Hepatocyte (in vitro differentiated cells): ENCODE data around the gene ZNF383. TPM values are rescaled to one million over a fixed set of nuclear protein-coding genes. Genes with fewer than 3 reads are reported as not detected.
"Not testable (repeated sequence)": the region's sequence is repeated elsewhere in the genome, so short reads cannot be mapped to it uniquely, and the experiment has no call there.

Experiments used
- DNase-seq: peaks from one replicate; pipeline ENCODE4 v3.0.0-alpha.2; 2016; ENCODE audit warnings: low spot score
- H2AFZ ChIP-seq: fragments of 200-600 bp; sonication (generic); 2 replicates; pipeline ENCODE4 v1.6.0; 2016; ENCODE audit warnings: antibody characterized with exemption, mild to moderate bottlenecking
- H3K27ac ChIP-seq: fragments of 200-600 bp; sonication (generic); 2 replicates; pipeline ENCODE4 v1.5.1; 2016; ENCODE audit warnings: mild to moderate bottlenecking
- H3K27me3 ChIP-seq: fragments of 200-600 bp; sonication (generic); 2 replicates; pipeline ENCODE4 v1.6.1; 2016
- H3K36me3 ChIP-seq: fragments of 200-600 bp; sonication (generic); replicated peaks from 2 replicates; pipeline ENCODE4 v1.5.1; 2016; ENCODE audit warnings: low read depth; ENCODE audit not compliant: insufficient read depth
- H3K4me1 ChIP-seq: fragments of 200-600 bp; sonication (generic); 2 replicates; pipeline ENCODE4 v1.5.1; 2016; ENCODE audit warnings: mild to moderate bottlenecking, moderate library complexity; ENCODE audit not compliant: insufficient read depth
- H3K4me2 ChIP-seq: fragments of 200-600 bp; sonication (generic); 2 replicates; pipeline ENCODE4 v1.6.0; 2016
- H3K4me3 ChIP-seq: fragments of 200-600 bp; sonication (generic); 2 replicates; pipeline ENCODE4 v1.5.1; 2016; ENCODE audit warnings: mild to moderate bottlenecking
- H3K79me2 ChIP-seq: fragments of 200-600 bp; sonication (generic); 2 replicates; pipeline ENCODE4 v1.6.0; 2017; ENCODE audit warnings: mild to moderate bottlenecking
- H3K9me2 ChIP-seq: fragments of 200-600 bp; sonication (generic); replicated peaks from 2 replicates; pipeline ENCODE4 v1.6.0; 2017; ENCODE audit warnings: mild to moderate bottlenecking; ENCODE audit not compliant: insufficient read depth
- H3K9me3 ChIP-seq: fragments of 200-600 bp; sonication (generic); 2 replicates; pipeline ENCODE4 v1.5.1; 2016; ENCODE audit warnings: low read depth, mild to moderate bottlenecking
- H4K20me1 ChIP-seq: fragments of 200-600 bp; sonication (generic); 2 replicates; pipeline ENCODE4 v1.6.0; 2016; ENCODE audit warnings: mild to moderate bottlenecking; ENCODE audit not compliant: insufficient read depth, poor library complexity, severe bottlenecking
- EZH2 ChIP-seq: fragments of 200-600 bp; sonication (generic); IDR thresholded peaks from 2 replicates; pipeline ENCODE4 v1.6.1; 2016; ENCODE audit warnings: antibody characterized with exemption, mild to moderate bottlenecking, borderline replicate concordance
- EZH2phosphoT487 ChIP-seq: fragments of 200-600 bp; sonication (generic); IDR thresholded peaks from one replicate; pipeline ENCODE4 v1.6.1; 2018; ENCODE audit warnings: antibody characterized with exemption, mild to moderate bottlenecking, low read depth, moderate library complexity; ENCODE audit not compliant: unreplicated experiment, severe bottlenecking
- WGBS: methylation state at CpG from one replicate; pipeline ENCODE4 v1.1.6; 2016; ENCODE audit warnings: low lambda C conversion rate; ENCODE audit errors: missing lambda C conversion rate; 5-methylcytosine and 5-hydroxymethylcytosine counted together
- polyA plus RNA-seq: library from polyadenylated mRNA; unstranded; fragments of >200 nt; fragmentation: Nextera tagmentation; extraction: Ambion mirVana; gene quantifications from 2 replicates; pipeline ENCODE4 v1.2.1, GENCODE V29; 2016
- total RNA-seq: library from RNA; depleted of rRNA; stranded (reverse); fragments of >200 nt; gene quantifications from 2 replicates; pipeline ENCODE4 v1.2.3, GENCODE V29; 2014
- TF ChIP-seq, protein P1 (sequence below): fragments of 200-600 bp; sonication (generic); IDR thresholded peaks from 2 replicates; pipeline ENCODE4 v1.5.1; 2016; ENCODE audit warnings: antibody characterized with exemption, mild to moderate bottlenecking; ENCODE audit not compliant: poor library complexity

Gene ZNF383
- total RNA-seq (4.3 and 4.9 TPM in 2 replicates), polyA plus RNA-seq (3.7 and 4.8 TPM in 2 replicates)

DNA sequence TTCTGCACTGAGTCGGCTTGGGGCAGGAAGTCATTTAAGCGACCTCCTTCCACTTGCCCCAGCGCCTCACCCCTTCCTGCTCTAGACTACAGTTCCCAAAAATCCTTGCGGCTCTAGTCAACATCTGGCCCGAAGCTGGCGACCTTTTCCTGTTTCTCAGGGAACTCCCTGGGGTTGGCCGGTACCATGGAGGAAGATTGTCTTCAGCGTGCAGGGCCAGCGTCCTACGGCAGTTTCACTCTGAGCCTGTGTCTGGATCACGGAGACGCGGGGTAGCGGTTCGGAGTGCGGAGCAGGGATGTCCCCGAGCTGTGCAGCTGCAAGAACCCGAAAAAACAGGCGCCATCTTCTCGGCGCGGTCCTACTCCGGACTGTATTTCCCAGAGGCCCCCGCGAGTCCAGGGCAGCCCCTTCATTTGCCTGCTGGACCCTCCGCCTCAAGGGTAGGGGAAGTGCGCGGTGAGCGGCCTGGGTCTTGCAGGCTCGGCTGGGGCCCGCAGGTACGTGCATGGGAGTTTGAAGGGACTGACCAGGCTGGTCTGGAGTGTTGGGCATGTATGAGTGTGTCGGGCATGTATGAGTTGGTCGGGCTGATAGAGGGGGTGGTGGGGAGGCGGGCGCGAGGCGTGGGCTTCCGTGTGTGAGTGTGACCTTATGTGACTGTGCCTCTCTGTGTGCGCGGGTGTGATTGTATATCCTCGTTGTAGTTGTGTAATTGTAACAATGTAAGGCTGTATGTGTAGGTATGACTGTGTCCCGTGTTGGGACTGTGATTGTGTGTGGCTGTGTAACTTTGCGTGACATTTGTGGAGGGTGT, at the start of gene ZNF383:
Gene ZNF383, plus strand, starts transcription at position 440 of the 817 bp plus-strand sequence. CDS start 12,240 bp downstream, outside the sequence.
- peak within 1 kb of the TSS; percentile 86 for H2AFZ ChIP-seq
- peak within 1 kb of the TSS; percentile 87 for H3K4me3 ChIP-seq
- no peaks in the 10 kb centered on the region for H3K9me2 ChIP-seq
- no peaks in the 10 kb centered on the region for H3K9me3 ChIP-seq
- peak within 1 kb of the TSS; percentile 90 for H3K27ac ChIP-seq
- H3K36me3 ChIP-seq = peaks cover 4% of the 10 kb centered on the region
- no peaks in the 10 kb centered on the region for H3K27me3 ChIP-seq
- no peak for TF ChIP-seq EZH2phosphoT487
- no peak for TF ChIP-seq EZH2
- TF ChIP-seq, protein P1, sequence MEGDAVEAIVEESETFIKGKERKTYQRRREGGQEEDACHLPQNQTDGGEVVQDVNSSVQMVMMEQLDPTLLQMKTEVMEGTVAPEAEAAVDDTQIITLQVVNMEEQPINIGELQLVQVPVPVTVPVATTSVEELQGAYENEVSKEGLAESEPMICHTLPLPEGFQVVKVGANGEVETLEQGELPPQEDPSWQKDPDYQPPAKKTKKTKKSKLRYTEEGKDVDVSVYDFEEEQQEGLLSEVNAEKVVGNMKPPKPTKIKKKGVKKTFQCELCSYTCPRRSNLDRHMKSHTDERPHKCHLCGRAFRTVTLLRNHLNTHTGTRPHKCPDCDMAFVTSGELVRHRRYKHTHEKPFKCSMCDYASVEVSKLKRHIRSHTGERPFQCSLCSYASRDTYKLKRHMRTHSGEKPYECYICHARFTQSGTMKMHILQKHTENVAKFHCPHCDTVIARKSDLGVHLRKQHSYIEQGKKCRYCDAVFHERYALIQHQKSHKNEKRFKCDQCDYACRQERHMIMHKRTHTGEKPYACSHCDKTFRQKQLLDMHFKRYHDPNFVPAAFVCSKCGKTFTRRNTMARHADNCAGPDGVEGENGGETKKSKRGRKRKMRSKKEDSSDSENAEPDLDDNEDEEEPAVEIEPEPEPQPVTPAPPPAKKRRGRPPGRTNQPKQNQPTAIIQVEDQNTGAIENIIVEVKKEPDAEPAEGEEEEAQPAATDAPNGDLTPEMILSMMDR = no peak
- H3K4me2 ChIP-seq = peak within 1 kb of the TSS; percentile 88
- 1% methylated on average over 44 of the region's 44 CpGs for WGBS
- peaks cover 9% of the 10 kb centered on the region for H3K4me1 ChIP-seq
- peaks cover 35% of the 10 kb centered on the region for H3K79me2 ChIP-seq
- no peaks in the 10 kb centered on the region for H4K20me1 ChIP-seq
- DNase-seq = peak; percentile 92

DNA sequence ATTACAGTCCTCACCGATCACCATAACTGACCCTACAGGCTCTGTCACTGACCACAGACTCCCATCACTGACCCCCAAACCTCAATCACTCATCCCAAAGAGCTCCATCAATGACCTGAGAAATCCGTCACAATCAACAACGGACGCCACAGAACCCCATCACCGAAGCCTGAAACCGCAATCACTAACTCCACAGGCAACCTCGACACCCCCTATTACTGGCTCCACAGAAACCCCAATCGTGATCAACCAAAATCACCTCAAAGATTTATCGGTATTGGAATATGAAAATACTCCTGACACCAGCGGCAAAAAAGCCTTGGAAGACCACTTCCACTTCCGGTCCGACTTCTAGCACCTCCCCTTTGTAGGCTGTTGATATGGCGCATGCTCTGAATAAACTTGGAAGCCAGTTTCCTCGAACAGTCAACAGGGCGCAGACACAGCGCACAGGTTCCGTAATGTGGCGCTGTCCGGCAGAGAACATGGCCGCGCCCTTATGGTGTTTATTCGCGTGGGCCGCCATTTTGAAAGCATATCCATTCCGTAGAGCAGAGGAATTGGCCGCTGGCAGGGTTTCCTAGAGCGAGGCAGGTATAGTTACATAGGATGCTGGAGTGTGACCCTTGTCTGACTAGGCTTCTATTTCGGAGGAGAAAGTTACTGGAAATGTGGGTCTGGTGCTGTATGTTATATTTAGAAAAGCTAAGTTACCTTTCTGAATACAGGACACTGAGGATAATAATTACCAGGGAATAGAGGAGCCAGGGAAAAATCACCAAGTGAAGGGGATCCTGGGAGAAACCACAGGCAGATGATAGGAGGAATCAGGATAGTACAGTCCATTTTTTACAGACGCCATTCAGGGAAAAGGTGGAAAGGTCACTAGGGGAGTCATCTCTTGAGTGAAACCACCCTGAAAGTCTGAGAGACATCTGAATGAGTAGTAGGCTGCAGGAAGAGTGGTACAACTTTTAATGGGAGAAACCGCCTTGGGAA, 45.3 kb upstream of the ZNF383 start, which contains the start of gene ZNF585A:
Gene ZNF585A, minus strand, starts transcription at position 328 of the 999 bp plus-strand sequence. CDS start 2,785 bp downstream, outside the sequence.
- H3K9me3 ChIP-seq = peaks cover 17% of the 10 kb centered on the region
- peaks cover 5% of the 10 kb centered on the region for H3K79me2 ChIP-seq
- H3K4me2 ChIP-seq = peak within 1 kb of the TSS; percentile 70
- peaks cover 11% of the 10 kb centered on the region for H3K36me3 ChIP-seq
- WGBS = 9% methylated on average over 30 of the region's 30 CpGs
- H3K27me3 ChIP-seq = no peaks in the 10 kb centered on the region
- H3K27ac ChIP-seq = peak within 1 kb of the TSS; percentile 32
- no peaks in the 10 kb centered on the region for H3K9me2 ChIP-seq
- peak; percentile 95 for DNase-seq
- peak within 1 kb of the TSS; percentile 73 for H2AFZ ChIP-seq
- H3K4me3 ChIP-seq = peak within 1 kb of the TSS; percentile 71
- no peak for TF ChIP-seq EZH2
- no peak for TF ChIP-seq EZH2phosphoT487
- TF ChIP-seq, protein P1 = no peak
- no peaks in the 10 kb centered on the region for H3K4me1 ChIP-seq
- H4K20me1 ChIP-seq = no peaks in the 10 kb centered on the region

DNA sequence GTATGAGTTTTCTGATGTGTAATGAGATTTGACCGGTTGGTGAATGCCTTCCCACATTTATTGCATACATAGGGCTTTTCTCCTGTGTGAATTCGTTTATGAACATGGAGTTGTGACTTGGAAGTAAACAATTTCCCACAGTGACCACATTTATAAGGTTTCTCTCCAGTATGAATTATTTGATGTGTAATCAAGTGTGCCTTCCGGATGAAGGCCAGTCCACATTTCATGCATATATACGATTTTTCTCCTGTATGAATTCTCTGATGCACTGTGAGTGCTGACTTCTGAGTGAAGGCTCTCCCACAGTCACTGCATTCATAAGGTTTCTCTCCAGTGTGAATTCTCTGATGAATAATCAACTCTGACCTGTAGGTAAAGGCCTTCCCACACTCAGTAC, 31.9 kb upstream of the ZNF383 start:
- not testable (repeated sequence) for H3K79me2 ChIP-seq, H3K9me2 ChIP-seq, H2AFZ ChIP-seq, DNase-seq, H3K36me3 ChIP-seq, H4K20me1 ChIP-seq, H3K4me1 ChIP-seq, H3K27me3 ChIP-seq, H3K4me3 ChIP-seq, H3K4me2 ChIP-seq, H3K27ac ChIP-seq
- 88% methylated on average over 4 of the region's 4 CpGs for WGBS
- peaks cover 15% of the 10 kb centered on the region for H3K9me3 ChIP-seq

DNA sequence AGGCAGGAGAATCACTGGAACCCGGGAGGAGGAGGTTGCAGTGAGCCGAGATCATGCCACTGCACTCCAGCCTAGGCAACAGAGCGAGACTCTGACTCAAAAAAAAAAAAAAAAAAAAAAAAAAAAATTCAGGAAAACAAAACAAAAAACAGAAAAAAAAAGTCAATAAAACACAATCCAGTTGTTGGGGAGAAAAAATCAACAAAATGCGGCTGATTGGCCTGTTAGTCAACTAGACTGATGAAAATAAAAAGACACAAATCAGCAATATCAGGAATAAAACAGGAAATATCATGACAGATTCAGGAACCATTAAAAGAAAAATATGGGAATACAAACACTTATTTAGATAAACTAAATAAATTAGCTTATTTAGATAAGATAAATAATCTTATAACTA, 22.8 kb upstream of the ZNF383 start:
- H2AFZ ChIP-seq, H3K4me3 ChIP-seq, H3K79me2 ChIP-seq, H3K27ac ChIP-seq, H3K4me2 ChIP-seq, H3K9me2 ChIP-seq, DNase-seq, H3K36me3 ChIP-seq, H3K4me1 ChIP-seq, H3K27me3 ChIP-seq, H3K9me3 ChIP-seq, H4K20me1 ChIP-seq: not testable (repeated sequence)
- WGBS = 89% methylated on average over 3 of the region's 4 CpGs

DNA sequence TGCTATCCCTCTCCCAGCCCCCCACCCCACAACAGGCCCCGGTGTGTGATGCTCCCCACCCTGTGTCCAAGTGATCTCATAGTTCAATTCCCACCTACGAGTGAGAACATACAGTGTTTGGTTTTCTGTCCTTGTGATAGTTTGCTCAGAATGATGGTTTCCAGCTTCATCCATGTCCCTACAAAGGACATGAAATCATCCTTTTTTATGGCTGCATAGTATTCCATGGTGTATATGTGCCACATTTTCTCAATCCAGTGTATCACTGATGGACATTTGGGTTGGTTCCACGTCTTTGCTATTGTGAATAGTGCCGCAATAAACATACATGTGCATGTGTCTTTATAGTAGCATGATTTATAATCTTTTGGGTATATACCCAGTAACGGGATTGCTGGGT, 20.9 kb upstream of the ZNF383 start:
- H3K27me3 ChIP-seq, H3K27ac ChIP-seq, H3K4me2 ChIP-seq, H4K20me1 ChIP-seq, H3K4me3 ChIP-seq, H3K4me1 ChIP-seq, H3K9me3 ChIP-seq, H3K36me3 ChIP-seq, H2AFZ ChIP-seq, H3K79me2 ChIP-seq, DNase-seq, H3K9me2 ChIP-seq: not testable (repeated sequence)
- WGBS = 88% methylated on average over 5 of the region's 5 CpGs
